Adrenal gland (tissue), 19 donors: ENCODE measurements around the gene DNAH3. TPM values are rescaled to one million over a fixed set of nuclear protein-coding genes. Genes with fewer than 3 reads are reported as not detected.
"Not testable (repeated sequence)": the region's sequence is repeated elsewhere in the genome, so short reads cannot be mapped to it uniquely, and the experiment has no call there.

Experiments
- DNase-seq, 7 donors: peaks; one replicate each; pipeline ENCODE4 v3.0.0-alpha.2; 2019 to 2020
- H3K27ac ChIP-seq, 5 donors: fragments of 200-600 bp; sonication (generic) in 4 of 5; 1 replicate in 3 of 5; 2 replicates in 2 of 5; pipeline versions ENCODE4 v1.5.1 to v1.8.0; 2016 to 2020; ENCODE audit warnings: mild to moderate bottlenecking in 1 of 5
- H3K27me3 ChIP-seq: fragments of 200-600 bp; 2 replicates; pipeline ENCODE4 v1.8.0; 2021
- H3K36me3 ChIP-seq, 2 donors: fragments of 200-600 bp; replicated peaks in 1 of 2; 1 replicate in 1 of 2; 2 replicates in 1 of 2; pipeline versions ENCODE4 v1.5.1 to v1.8.0; 2018 to 2022
- H3K4me1 ChIP-seq, 2 donors: fragments of 200-600 bp; replicated peaks in 1 of 2; 1 replicate in 1 of 2; 2 replicates in 1 of 2; pipeline versions ENCODE4 v1.5.1 to v1.8.0; 2018 to 2021
- H3K4me3 ChIP-seq, 4 donors: fragments of 200-600 bp; sonication (generic) in 3 of 4; one replicate each; pipeline ENCODE4 v1.5.1; 2016 to 2018
- H3K9me3 ChIP-seq, 3 donors: fragments of 200-600 bp; sonication (generic) in 1 of 3; replicated peaks in 1 of 3; 1 replicate in 2 of 3; 2 replicates in 1 of 3; pipeline versions ENCODE4 v1.5.1 to v1.8.0; 2016 to 2021
- POLR2A ChIP-seq, 2 donors: fragments of 450-650 bp; IDR thresholded peaks; one replicate each; pipeline ENCODE4 v1.6.1; 2017; ENCODE audit warnings: antibody characterized with exemption in 2 of 2, mild to moderate bottlenecking in 2 of 2, moderate library complexity in 1 of 2
- WGBS, 4 donors: extraction: QIAGEN DNeasy Blood & Tissue Kit in 2 of 4; methylation state at CpG; one replicate each; pipeline versions ENCODE4 v1.1.5 to v1.1.7; 2013 to 2017; 5-methylcytosine and 5-hydroxymethylcytosine counted together
- intact Hi-C, 2 donors: fragments of 100-400 bp; cut with DNase I; formaldehyde crosslinking; loops; one replicate each; pipeline versions ENCODE4 v1.14.1 to v1.15.0; 2022 to 2023
- long read RNA-seq, 10 donors: library from polyadenylated mRNA in 3 of 10; unstranded in 2 of 10; stranded (forward) in 1 of 10; transcript quantifications; one replicate each; pipeline ENCODE4 v2.0.0 and lab custom pipeline, GENCODE V29; 2021 to 2026
- polyA plus RNA-seq, 3 donors: library from polyadenylated mRNA; stranded (reverse); fragments of 200-250 nt in 2 of 3; fragments of 350-450 nt in 1 of 3; fragmentation: Illumina TruSeq in 1 of 3; extraction: RNeasy Lipid Tissue Mini Kit (QIAGEN cat#74804) in 1 of 3; gene quantifications; one replicate each; pipeline ENCODE4 v1.2.3, GENCODE V29; 2013 to 2014
- total RNA-seq, 9 donors: library from RNA; depleted of rRNA in 4 of 9; stranded (reverse); fragments of >200 nt in 4 of 9; fragments of 120-200 nt in 1 of 9; fragmentation: NEBNext Ultra II Directional in 1 of 9; extraction: Animal tissue kit (Norgen Biotek cat#: 25700) in 1 of 9; gene quantifications; one replicate each; pipeline versions ENCODE4 v1.1.0 to v1.2.4, GENCODE V29; 2013 to 2023
- TF ChIP-seq, protein P1 (sequence below), 6 experiments: fragments of 450-650 bp in 4 of 6; fragments of 200-600 bp in 2 of 6; sonication (generic) in 1 of 6; IDR thresholded peaks; 1 replicate in 5 of 6; 2 replicates in 1 of 6; pipeline versions ENCODE4 v1.5.1 to v1.8.0; 2016 to 2021; ENCODE audit warnings: antibody characterized with exemption in 6 of 6, mild to moderate bottlenecking in 2 of 6, moderate library complexity in 1 of 6
- donor health status: healthy with polysubstance abuse.
- donor health status: Bipolar disorder and iron deficiency.
- donor health status: DM: yes; HTN: yes; CAD: no.
- donor health status: DM: no; HTN: no; CAD: no.
- donor health status: DM: no; HTN: no; CAD: no.
- donor health status: DM: yes; HTN: yes; CAD: no.

The DNAH3 gene
- total RNA-seq (under 1 TPM in 5 of 9 donors, not detected in 4; 0.06 to 0.40 (median 0.18) TPM), polyA plus RNA-seq (under 1 TPM in 1 of 3 donors, not detected in 2; 0.32 TPM)
- long read RNA-seq, donor 1: 0 reads
- long read RNA-seq, donor 2: 0 reads
- long read RNA-seq, donor 3: 0 reads
- long read RNA-seq, donor 4: 0 reads
- long read RNA-seq, donor 5: 0 reads
- long read RNA-seq, donor 6: 0 reads
- long read RNA-seq, donor 7: 0 reads
- long read RNA-seq, donor 8: 0 reads
- long read RNA-seq, donor 9: 0 reads
- long read RNA-seq, donor 10: 0 reads

GRCh38 chr16:21150375-21151001 is at the start of gene DNAH3:
Gene DNAH3 (minus strand): TSS chr16:21150846. CDS start chr16:21150319, 527 bp downstream.
- Histone ChIP-seq H3K27me3 (peaks cover 10% of the 10 kb centered on the region), H3K9me3 (no peaks in the 10 kb centered on the region), H3K27ac (no peak within 1 kb of the TSS), H3K4me3 (no peak within 1 kb of the TSS), H3K36me3 (no peaks in the 10 kb centered on the region), H3K4me1 (no peaks in the 10 kb centered on the region)
- intact Hi-C loops: loop anchor here (10.0 kb wide), 3 partner anchors 144 to 1174 kb away; no protein-coding TSS in a partner anchor
- WGBS, 4 donors: 35 to 41% (median 37%) methylated on average over 8 of the region's 8 CpGs
- no peak for TF ChIP-seq POLR2A (IDR thresholded peaks at IDR 0.05)
- TF ChIP-seq, protein P1, sequence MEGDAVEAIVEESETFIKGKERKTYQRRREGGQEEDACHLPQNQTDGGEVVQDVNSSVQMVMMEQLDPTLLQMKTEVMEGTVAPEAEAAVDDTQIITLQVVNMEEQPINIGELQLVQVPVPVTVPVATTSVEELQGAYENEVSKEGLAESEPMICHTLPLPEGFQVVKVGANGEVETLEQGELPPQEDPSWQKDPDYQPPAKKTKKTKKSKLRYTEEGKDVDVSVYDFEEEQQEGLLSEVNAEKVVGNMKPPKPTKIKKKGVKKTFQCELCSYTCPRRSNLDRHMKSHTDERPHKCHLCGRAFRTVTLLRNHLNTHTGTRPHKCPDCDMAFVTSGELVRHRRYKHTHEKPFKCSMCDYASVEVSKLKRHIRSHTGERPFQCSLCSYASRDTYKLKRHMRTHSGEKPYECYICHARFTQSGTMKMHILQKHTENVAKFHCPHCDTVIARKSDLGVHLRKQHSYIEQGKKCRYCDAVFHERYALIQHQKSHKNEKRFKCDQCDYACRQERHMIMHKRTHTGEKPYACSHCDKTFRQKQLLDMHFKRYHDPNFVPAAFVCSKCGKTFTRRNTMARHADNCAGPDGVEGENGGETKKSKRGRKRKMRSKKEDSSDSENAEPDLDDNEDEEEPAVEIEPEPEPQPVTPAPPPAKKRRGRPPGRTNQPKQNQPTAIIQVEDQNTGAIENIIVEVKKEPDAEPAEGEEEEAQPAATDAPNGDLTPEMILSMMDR (IDR thresholded peaks at IDR 0.05): no peak
- no peak for DNase-seq

- H3K36me3 ChIP-seq: no peaks in the 10 kb centered on the region
- intact Hi-C loops: loop anchor here in 1 of 2 donors (5.0 kb wide), 1 partner anchor 88 kb away; no protein-coding TSS in a partner anchor
- WGBS, 4 donors: 57 to 64% (median 61%) methylated on average over 5 of the region's 5 CpGs
- H3K4me1 ChIP-seq: no peaks in the 10 kb centered on the region
- no peak for DNase-seq
- peaks cover 16% of the 10 kb centered on the region for H3K27me3 ChIP-seq
- H3K27ac ChIP-seq: no peak overlapping the region
- H3K9me3 ChIP-seq: no peaks in the 10 kb centered on the region
- H3K4me3 ChIP-seq: no peak overlapping the region
- TF ChIP-seq, protein P1 (IDR thresholded peaks at IDR 0.05): no peak
- no peak for TF ChIP-seq POLR2A (IDR thresholded peaks at IDR 0.05)
Measured at GRCh38 chr16:21199607-21200218, 49.1 kb upstream of the DNAH3 start.

GRCh38 chr16:21197621-21198020 is 47.0 kb upstream of the DNAH3 start:
- no peak for DNase-seq
- H3K4me3 ChIP-seq: no peak overlapping the region
- WGBS, 4 donors: 71 to 83% (median 81%) methylated on average over 3 of the region's 3 CpGs
- H3K27me3 ChIP-seq: peaks cover 16% of the 10 kb centered on the region
- no peak for TF ChIP-seq POLR2A (IDR thresholded peaks at IDR 0.05)
- no peaks in the 10 kb centered on the region for H3K36me3 ChIP-seq
- intact Hi-C loops: loop anchor here in 1 of 2 donors (5.0 kb wide), 1 partner anchor 90 kb away; no protein-coding TSS in a partner anchor
- H3K9me3 ChIP-seq: no peaks in the 10 kb centered on the region
- no peaks in the 10 kb centered on the region for H3K4me1 ChIP-seq
- no peak overlapping the region for H3K27ac ChIP-seq

DNA sequence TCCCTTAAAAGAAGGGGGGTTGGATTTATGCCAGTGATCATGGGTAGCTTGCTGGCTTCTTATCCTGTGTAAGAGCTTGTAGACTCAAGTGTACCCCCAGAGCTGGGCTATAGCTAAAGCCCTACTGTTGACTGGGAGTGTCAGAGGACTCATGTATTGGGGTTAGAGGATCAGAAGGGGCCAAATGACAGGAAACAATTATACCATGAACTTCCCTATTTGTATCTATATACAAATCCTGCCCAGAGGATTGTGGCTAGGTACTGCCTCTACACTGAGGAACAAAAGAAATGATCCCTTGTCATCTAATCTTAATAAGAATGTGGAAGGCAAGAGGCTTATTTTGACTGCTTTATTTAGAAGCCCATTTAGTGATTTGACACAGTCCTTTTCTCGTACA is 46.5 kb upstream of the DNAH3 start:
- DNase-seq: no peak
- WGBS, 4 donors: 46 to 74% (median 64%) methylated on average over 1 of the region's 1 CpG
- Histone ChIP-seq H3K9me3 (no peaks in the 10 kb centered on the region), H3K27ac (no peak overlapping the region), H3K36me3 (no peaks in the 10 kb centered on the region), H3K27me3 (peaks cover 16% of the 10 kb centered on the region), H3K4me3 (no peak overlapping the region), H3K4me1 (no peaks in the 10 kb centered on the region)
- intact Hi-C loops: loop anchor here in 1 of 2 donors (5.0 kb wide), 1 partner anchor 90 kb away; no protein-coding TSS in a partner anchor
- no peak for TF ChIP-seq POLR2A (IDR thresholded peaks at IDR 0.05)
- TF ChIP-seq, protein P1 (IDR thresholded peaks at IDR 0.05): no peak

- 87 to 94% (median 92%) methylated on average over 8 of the region's 8 CpGs for WGBS, 4 donors
- not testable (repeated sequence) for H3K4me1 ChIP-seq, H3K36me3 ChIP-seq, H3K9me3 ChIP-seq, H3K4me3 ChIP-seq, DNase-seq, H3K27ac ChIP-seq
- H3K27me3 ChIP-seq: peaks cover 14% of the 10 kb centered on the region
- intact Hi-C loops: loop anchor here in 1 of 2 donors (5.0 kb wide), 1 partner anchor 92 kb away; no protein-coding TSS in a partner anchor
Measured at GRCh38 chr16:21195330-21195729, 44.7 kb upstream of the DNAH3 start.
